GM12892 (cell line): Measurements from ENCODE around the gene FZD7.

ENCODE experiments used
- POLR2A ChIP-seq: IDR thresholded peaks from 2 replicates; pipeline ENCODE4 v1.6.1; 2011; ENCODE audit warnings: low read depth, low read length, control low read depth
- POLR2AphosphoS5 ChIP-seq: IDR thresholded peaks from 2 replicates; pipeline ENCODE4 v1.6.1; 2011; ENCODE audit warnings: low read depth, low read length, control low read depth
- TAF1 ChIP-seq: IDR thresholded peaks from 2 replicates; pipeline ENCODE4 v1.6.1; 2011; ENCODE audit warnings: low read depth, mild to moderate bottlenecking, control low read depth, low read length, borderline replicate concordance

DNA sequence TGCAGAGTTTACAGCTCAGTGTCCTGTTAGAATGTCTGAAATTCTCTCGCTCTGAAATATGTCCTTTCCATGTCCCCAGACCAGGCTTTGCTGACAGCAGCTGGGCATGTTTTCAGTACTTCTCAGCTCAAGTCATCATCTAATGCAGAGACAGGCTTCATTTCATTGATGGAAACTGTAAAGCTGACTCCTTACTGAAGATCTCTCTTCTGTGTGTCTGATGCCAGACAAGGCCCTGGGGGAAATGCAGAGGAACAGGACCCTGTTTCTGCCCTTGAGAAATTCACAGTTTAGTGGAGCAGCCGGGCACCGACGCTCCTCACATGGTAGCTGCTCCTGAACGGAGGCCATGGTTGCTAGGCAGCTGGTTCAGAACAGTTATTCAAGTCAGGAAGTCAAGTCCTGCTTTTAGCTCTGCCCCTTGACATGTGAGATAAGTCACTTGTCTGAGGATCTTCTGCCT lies 24.6 kb upstream of the FZD7 start:
- TF ChIP-seq POLR2AphosphoS5 = no peak
- no peak for TF ChIP-seq TAF1
- TF ChIP-seq POLR2A = no peak
